IMR-90 (cell line): ENCODE data around the gene EPHB1.

ENCODE experiments used
- BHLHE40 ChIP-seq: fragments of 150-350 bp; IDR thresholded peaks from 2 replicates; pipeline ENCODE4 v1.6.1; 2016; ENCODE audit warnings: mild to moderate bottlenecking, low read depth, low read length
- TF ChIP-seq, protein P1 (sequence below): fragments of 150-350 bp; IDR thresholded peaks from 2 replicates; pipeline ENCODE4 v1.6.1; 2017; ENCODE audit warnings: mild to moderate bottlenecking, antibody characterized with exemption, low read length, low read depth
- TF ChIP-seq, protein P2 (sequence below): conservative IDR thresholded peaks from 2 replicates; pipeline ENCODE4 v1.5.1; 2012; ENCODE audit warnings: mild to moderate bottlenecking, low read depth, low read length, improper control_type of control experiment

DNA sequence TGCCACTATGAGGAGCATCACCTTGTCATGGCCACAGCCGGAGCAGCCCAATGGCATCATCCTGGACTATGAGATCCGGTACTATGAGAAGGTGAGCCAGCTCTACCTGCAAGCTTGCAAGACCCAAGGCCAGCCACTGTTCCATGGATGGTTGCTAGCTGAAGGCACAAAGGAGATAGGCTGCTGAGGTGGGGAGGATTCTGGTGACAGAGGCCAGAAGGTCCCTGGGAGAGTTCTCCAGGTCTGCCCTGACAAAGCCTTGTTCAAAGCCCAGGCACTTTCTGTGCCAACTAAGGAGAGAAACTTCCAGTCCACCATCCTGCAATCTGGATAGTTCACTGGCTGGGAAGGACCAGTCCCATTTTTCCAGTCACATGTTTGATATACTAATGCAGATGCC is 359.1 kb downstream of the EPHB1 start:
- TF ChIP-seq, protein P1, sequence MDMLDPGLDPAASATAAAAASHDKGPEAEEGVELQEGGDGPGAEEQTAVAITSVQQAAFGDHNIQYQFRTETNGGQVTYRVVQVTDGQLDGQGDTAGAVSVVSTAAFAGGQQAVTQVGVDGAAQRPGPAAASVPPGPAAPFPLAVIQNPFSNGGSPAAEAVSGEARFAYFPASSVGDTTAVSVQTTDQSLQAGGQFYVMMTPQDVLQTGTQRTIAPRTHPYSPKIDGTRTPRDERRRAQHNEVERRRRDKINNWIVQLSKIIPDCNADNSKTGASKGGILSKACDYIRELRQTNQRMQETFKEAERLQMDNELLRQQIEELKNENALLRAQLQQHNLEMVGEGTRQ, result no peak
- TF ChIP-seq, protein P2, sequence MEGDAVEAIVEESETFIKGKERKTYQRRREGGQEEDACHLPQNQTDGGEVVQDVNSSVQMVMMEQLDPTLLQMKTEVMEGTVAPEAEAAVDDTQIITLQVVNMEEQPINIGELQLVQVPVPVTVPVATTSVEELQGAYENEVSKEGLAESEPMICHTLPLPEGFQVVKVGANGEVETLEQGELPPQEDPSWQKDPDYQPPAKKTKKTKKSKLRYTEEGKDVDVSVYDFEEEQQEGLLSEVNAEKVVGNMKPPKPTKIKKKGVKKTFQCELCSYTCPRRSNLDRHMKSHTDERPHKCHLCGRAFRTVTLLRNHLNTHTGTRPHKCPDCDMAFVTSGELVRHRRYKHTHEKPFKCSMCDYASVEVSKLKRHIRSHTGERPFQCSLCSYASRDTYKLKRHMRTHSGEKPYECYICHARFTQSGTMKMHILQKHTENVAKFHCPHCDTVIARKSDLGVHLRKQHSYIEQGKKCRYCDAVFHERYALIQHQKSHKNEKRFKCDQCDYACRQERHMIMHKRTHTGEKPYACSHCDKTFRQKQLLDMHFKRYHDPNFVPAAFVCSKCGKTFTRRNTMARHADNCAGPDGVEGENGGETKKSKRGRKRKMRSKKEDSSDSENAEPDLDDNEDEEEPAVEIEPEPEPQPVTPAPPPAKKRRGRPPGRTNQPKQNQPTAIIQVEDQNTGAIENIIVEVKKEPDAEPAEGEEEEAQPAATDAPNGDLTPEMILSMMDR, result no peak
- TF ChIP-seq BHLHE40, result no peak
